WTC11 (cell line): ENCODE data around the gene MED27. TPM values are rescaled to one million over a fixed set of nuclear protein-coding genes. Genes with fewer than 3 reads are reported as not detected.

Experiments used
- ATAC-seq: fragments of 200-7000 bp; cut with Tn5 transposase; 2 replicates; pipeline ENCODE4 v1.10.0; 2021; ENCODE audit warnings: mild to moderate bottlenecking, moderate library complexity
- CTCF ChIA-PET: fragments of 300-600 bp; sonication (Branson Sonifier 250); formaldehyde crosslinking; loops from one replicate; lab custom pipeline; 2021; ENCODE audit warnings: antibody characterized with exemption; lab: Charles Lee
- POLR2A ChIA-PET: fragments of 350-600 bp; sonication (Branson Sonifier 250); formaldehyde crosslinking; loops from one replicate; lab custom pipeline; 2021; ENCODE audit warnings: antibody characterized with exemption; lab: Charles Lee
- DNase-seq: peaks from one replicate; pipeline ENCODE4 v3.0.0; 2021; ENCODE audit warnings: low spot score
- H3K27ac Mint-ChIP-seq: 2 replicates; pipeline ENCODE4 v1.8.0; 2021; ENCODE audit warnings: mixed read lengths
- H3K27me3 Mint-ChIP-seq: 2 replicates; pipeline ENCODE4 v1.8.0; 2021; ENCODE audit warnings: low read depth, mild to moderate bottlenecking, moderate library complexity, mixed read lengths
- H3K36me3 Mint-ChIP-seq: 2 replicates; pipeline ENCODE4 v1.8.0; 2021; ENCODE audit warnings: mixed read lengths
- H3K4me1 Mint-ChIP-seq: 2 replicates; pipeline ENCODE4 v1.8.0; 2022; ENCODE audit warnings: mixed read lengths
- H3K4me3 Mint-ChIP-seq: 2 replicates; pipeline ENCODE4 v1.8.0; 2021; ENCODE audit warnings: mild to moderate bottlenecking, moderate library complexity, mixed read lengths
- H3K9me3 Mint-ChIP-seq: 2 replicates; pipeline ENCODE4 v1.8.0; 2021; ENCODE audit warnings: mixed read lengths
- CBFB ChIP-seq: sonication (generic); formaldehyde crosslinking; IDR thresholded peaks from 2 replicates; pipeline ENCODE4 v1.8.1; 2022; ENCODE audit warnings: mild to moderate bottlenecking, low read depth, missing genetic modification reagents
- IRF1 ChIP-seq: sonication (generic); formaldehyde crosslinking; IDR thresholded peaks from 2 replicates; pipeline ENCODE4 v1.8.0; 2023; ENCODE audit warnings: missing genetic modification reagents
- JAZF1 ChIP-seq: fragments of 250-450 bp; sonication (Bioruptor Pico); IDR thresholded peaks from 2 replicates; pipeline ENCODE4 v1.9.0; 2021; ENCODE audit warnings: moderate library complexity, mild to moderate bottlenecking, inconsistent platforms
- JUN ChIP-seq: sonication (generic); formaldehyde crosslinking; IDR thresholded peaks from 2 replicates; pipeline ENCODE4 v1.8.0; 2023; ENCODE audit warnings: mild to moderate bottlenecking, missing genetic modification reagents
- PRRX2 ChIP-seq: fragments of 250-450 bp; sonication (Bioruptor Pico); IDR thresholded peaks from 2 replicates; pipeline ENCODE4 v1.8.0; 2021; ENCODE audit warnings: mild to moderate bottlenecking
- STAT6 ChIP-seq: sonication (generic); formaldehyde crosslinking; conservative IDR thresholded peaks from 2 replicates; pipeline ENCODE4 v1.8.1; 2023; ENCODE audit warnings: mild to moderate bottlenecking, low read depth, missing genetic modification reagents, moderate library complexity
- ZBTB21 ChIP-seq: sonication (generic); formaldehyde crosslinking; IDR thresholded peaks from 2 replicates; pipeline ENCODE4 v1.8.1; 2023; ENCODE audit warnings: mild to moderate bottlenecking, missing genetic modification reagents, borderline replicate concordance
- ZBTB43 ChIP-seq: sonication (generic); formaldehyde crosslinking; IDR thresholded peaks from 2 replicates; pipeline ENCODE4 v1.8.1; 2023; ENCODE audit warnings: mild to moderate bottlenecking, missing genetic modification reagents
- ZNF425 ChIP-seq: fragments of 250-450 bp; sonication (Bioruptor Pico); conservative IDR thresholded peaks from 2 replicates; pipeline ENCODE4 v1.9.0; 2021; ENCODE audit warnings: mild to moderate bottlenecking
- total RNA-seq: library from RNA; stranded (reverse); gene quantifications from 3 replicates; pipeline ENCODE4 v1.2.3, GENCODE V29; 2021
- TF ChIP-seq, protein P1 (sequence below): fragments of 250-450 bp; sonication (Bioruptor Pico); IDR thresholded peaks from 2 replicates; pipeline ENCODE4 v1.8.0; 2021; ENCODE audit warnings: mild to moderate bottlenecking
- TF ChIP-seq, protein P2 (sequence below): sonication (generic); formaldehyde crosslinking; IDR thresholded peaks from 2 replicates; pipeline ENCODE4 v1.8.1; 2022; ENCODE audit warnings: low read depth, missing genetic modification reagents, borderline replicate concordance
- TF ChIP-seq, protein P3 (sequence below): fragments of 250-450 bp; sonication (Bioruptor Pico); IDR thresholded peaks from 2 replicates; pipeline ENCODE4 v1.9.0; 2021; ENCODE audit warnings: moderate library complexity, mild to moderate bottlenecking, inconsistent platforms, borderline replicate concordance
- TF ChIP-seq, protein P4 (sequence below): sonication (generic); formaldehyde crosslinking; IDR thresholded peaks from 2 replicates; pipeline ENCODE4 v1.8.0; 2022; ENCODE audit warnings: mild to moderate bottlenecking, missing genetic modification reagents
- TF ChIP-seq, protein P5 (sequence below): sonication (generic); formaldehyde crosslinking; IDR thresholded peaks from 2 replicates; pipeline ENCODE4 v1.8.0; 2022; ENCODE audit warnings: mild to moderate bottlenecking, missing genetic modification reagents
- TF ChIP-seq, protein P6 (sequence below): sonication (generic); formaldehyde crosslinking; conservative IDR thresholded peaks from 2 replicates; pipeline ENCODE4 v1.8.1; 2022; ENCODE audit warnings: mild to moderate bottlenecking, missing genetic modification reagents

Gene MED27
- total RNA-seq, 1 experiment from 2014 or later: 27.9 TPM

- TF ChIP-seq JAZF1 (CRISPR knock-in tag): no peak
- no peak for TF ChIP-seq PRRX2
- no peak for TF ChIP-seq STAT6 (CRISPR knock-in tag)
- TF ChIP-seq, protein P1, sequence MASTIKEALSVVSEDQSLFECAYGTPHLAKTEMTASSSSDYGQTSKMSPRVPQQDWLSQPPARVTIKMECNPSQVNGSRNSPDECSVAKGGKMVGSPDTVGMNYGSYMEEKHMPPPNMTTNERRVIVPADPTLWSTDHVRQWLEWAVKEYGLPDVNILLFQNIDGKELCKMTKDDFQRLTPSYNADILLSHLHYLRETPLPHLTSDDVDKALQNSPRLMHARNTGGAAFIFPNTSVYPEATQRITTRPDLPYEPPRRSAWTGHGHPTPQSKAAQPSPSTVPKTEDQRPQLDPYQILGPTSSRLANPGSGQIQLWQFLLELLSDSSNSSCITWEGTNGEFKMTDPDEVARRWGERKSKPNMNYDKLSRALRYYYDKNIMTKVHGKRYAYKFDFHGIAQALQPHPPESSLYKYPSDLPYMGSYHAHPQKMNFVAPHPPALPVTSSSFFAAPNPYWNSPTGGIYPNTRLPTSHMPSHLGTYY (CRISPR knock-in tag): no peak
- TF ChIP-seq, protein P2, sequence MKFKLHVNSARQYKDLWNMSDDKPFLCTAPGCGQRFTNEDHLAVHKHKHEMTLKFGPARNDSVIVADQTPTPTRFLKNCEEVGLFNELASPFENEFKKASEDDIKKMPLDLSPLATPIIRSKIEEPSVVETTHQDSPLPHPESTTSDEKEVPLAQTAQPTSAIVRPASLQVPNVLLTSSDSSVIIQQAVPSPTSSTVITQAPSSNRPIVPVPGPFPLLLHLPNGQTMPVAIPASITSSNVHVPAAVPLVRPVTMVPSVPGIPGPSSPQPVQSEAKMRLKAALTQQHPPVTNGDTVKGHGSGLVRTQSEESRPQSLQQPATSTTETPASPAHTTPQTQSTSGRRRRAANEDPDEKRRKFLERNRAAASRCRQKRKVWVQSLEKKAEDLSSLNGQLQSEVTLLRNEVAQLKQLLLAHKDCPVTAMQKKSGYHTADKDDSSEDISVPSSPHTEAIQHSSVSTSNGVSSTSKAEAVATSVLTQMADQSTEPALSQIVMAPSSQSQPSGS: no peak
- TF ChIP-seq, all 79 proteins: peak for 0
These were observed 31.5 kb downstream of the MED27 start (continued) for GRCh38 chr9:132048201-132048600.

- peaks cover 4% of the 10 kb centered on the region for H3K4me1 Mint-ChIP-seq
- DNase-seq (no peak), ATAC-seq (no peak)
- H3K4me3 Mint-ChIP-seq: no peak overlapping the region
- H3K9me3 Mint-ChIP-seq: no peaks in the 10 kb centered on the region
- no peaks in the 10 kb centered on the region for H3K36me3 Mint-ChIP-seq
- ChIA-PET POLR2A (interaction anchor here (0.5 kb wide), 1 partner anchor 57 kb away, joined by 3 read pairs; no protein-coding TSS in a partner anchor), CTCF (no interaction called here)
- H3K27me3 Mint-ChIP-seq: no peaks in the 10 kb centered on the region
- no peak overlapping the region for H3K27ac Mint-ChIP-seq
- no peak for TF ChIP-seq ZNF425 (CRISPR knock-in tag)
- TF ChIP-seq, protein P2: no peak
- TF ChIP-seq CBFB (CRISPR knock-in tag): no peak
- TF ChIP-seq, protein P3, sequence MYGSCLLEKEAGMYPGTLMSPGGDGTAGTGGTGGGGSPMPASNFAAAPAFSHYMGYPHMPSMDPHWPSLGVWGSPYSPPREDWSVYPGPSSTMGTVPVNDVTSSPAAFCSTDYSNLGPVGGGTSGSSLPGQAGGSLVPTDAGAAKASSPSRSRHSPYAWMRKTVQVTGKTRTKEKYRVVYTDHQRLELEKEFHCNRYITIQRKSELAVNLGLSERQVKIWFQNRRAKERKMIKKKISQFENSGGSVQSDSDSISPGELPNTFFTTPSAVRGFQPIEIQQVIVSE: no peak
- no peak for TF ChIP-seq ZBTB43 (CRISPR knock-in tag)
- TF ChIP-seq, protein P4, sequence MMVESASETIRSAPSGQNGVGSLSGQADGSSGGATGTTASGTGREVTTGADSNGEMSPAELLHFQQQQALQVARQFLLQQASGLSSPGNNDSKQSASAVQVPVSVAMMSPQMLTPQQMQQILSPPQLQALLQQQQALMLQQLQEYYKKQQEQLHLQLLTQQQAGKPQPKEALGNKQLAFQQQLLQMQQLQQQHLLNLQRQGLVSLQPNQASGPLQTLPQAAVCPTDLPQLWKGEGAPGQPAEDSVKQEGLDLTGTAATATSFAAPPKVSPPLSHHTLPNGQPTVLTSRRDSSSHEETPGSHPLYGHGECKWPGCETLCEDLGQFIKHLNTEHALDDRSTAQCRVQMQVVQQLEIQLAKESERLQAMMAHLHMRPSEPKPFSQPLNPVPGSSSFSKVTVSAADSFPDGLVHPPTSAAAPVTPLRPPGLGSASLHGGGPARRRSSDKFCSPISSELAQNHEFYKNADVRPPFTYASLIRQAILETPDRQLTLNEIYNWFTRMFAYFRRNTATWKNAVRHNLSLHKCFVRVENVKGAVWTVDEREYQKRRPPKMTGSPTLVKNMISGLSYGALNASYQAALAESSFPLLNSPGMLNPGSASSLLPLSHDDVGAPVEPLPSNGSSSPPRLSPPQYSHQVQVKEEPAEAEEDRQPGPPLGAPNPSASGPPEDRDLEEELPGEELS: no peak
- TF ChIP-seq, protein P5, sequence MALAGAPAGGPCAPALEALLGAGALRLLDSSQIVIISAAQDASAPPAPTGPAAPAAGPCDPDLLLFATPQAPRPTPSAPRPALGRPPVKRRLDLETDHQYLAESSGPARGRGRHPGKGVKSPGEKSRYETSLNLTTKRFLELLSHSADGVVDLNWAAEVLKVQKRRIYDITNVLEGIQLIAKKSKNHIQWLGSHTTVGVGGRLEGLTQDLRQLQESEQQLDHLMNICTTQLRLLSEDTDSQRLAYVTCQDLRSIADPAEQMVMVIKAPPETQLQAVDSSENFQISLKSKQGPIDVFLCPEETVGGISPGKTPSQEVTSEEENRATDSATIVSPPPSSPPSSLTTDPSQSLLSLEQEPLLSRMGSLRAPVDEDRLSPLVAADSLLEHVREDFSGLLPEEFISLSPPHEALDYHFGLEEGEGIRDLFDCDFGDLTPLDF (CRISPR knock-in tag): no peak
- TF ChIP-seq STAT6 (CRISPR knock-in tag): no peak
- TF ChIP-seq ZBTB21 (CRISPR knock-in tag): no peak
- TF ChIP-seq JUN (CRISPR knock-in tag): no peak
- TF ChIP-seq, protein P6, sequence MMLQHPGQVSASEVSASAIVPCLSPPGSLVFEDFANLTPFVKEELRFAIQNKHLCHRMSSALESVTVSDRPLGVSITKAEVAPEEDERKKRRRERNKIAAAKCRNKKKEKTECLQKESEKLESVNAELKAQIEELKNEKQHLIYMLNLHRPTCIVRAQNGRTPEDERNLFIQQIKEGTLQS (CRISPR knock-in tag): no peak
- no peak for TF ChIP-seq IRF1 (CRISPR knock-in tag)
These were observed 33.2 kb downstream of the MED27 start for GRCh38 chr9:132046456-132046855.
